Hepatocyte (in vitro differentiated cells): Measurements from ENCODE around the gene FAM13C. TPM values are rescaled to one million over a fixed set of nuclear protein-coding genes. Genes with fewer than 3 reads are reported as not detected.

ENCODE experiments used
- DNase-seq: peaks from one replicate; pipeline ENCODE4 v3.0.0-alpha.2; 2016; ENCODE audit warnings: low spot score
- H2AFZ ChIP-seq: fragments of 200-600 bp; sonication (generic); 2 replicates; pipeline ENCODE4 v1.6.0; 2016; ENCODE audit warnings: antibody characterized with exemption, mild to moderate bottlenecking
- H3K27ac ChIP-seq: fragments of 200-600 bp; sonication (generic); 2 replicates; pipeline ENCODE4 v1.5.1; 2016; ENCODE audit warnings: mild to moderate bottlenecking
- H3K27me3 ChIP-seq: fragments of 200-600 bp; sonication (generic); 2 replicates; pipeline ENCODE4 v1.6.1; 2016
- H3K36me3 ChIP-seq: fragments of 200-600 bp; sonication (generic); replicated peaks from 2 replicates; pipeline ENCODE4 v1.5.1; 2016; ENCODE audit warnings: low read depth; ENCODE audit not compliant: insufficient read depth
- H3K4me1 ChIP-seq: fragments of 200-600 bp; sonication (generic); 2 replicates; pipeline ENCODE4 v1.5.1; 2016; ENCODE audit warnings: mild to moderate bottlenecking, moderate library complexity; ENCODE audit not compliant: insufficient read depth
- H3K4me2 ChIP-seq: fragments of 200-600 bp; sonication (generic); 2 replicates; pipeline ENCODE4 v1.6.0; 2016
- H3K4me3 ChIP-seq: fragments of 200-600 bp; sonication (generic); 2 replicates; pipeline ENCODE4 v1.5.1; 2016; ENCODE audit warnings: mild to moderate bottlenecking
- H3K79me2 ChIP-seq: fragments of 200-600 bp; sonication (generic); 2 replicates; pipeline ENCODE4 v1.6.0; 2017; ENCODE audit warnings: mild to moderate bottlenecking
- H3K9me2 ChIP-seq: fragments of 200-600 bp; sonication (generic); replicated peaks from 2 replicates; pipeline ENCODE4 v1.6.0; 2017; ENCODE audit warnings: mild to moderate bottlenecking; ENCODE audit not compliant: insufficient read depth
- H3K9me3 ChIP-seq: fragments of 200-600 bp; sonication (generic); 2 replicates; pipeline ENCODE4 v1.5.1; 2016; ENCODE audit warnings: low read depth, mild to moderate bottlenecking
- H4K20me1 ChIP-seq: fragments of 200-600 bp; sonication (generic); 2 replicates; pipeline ENCODE4 v1.6.0; 2016; ENCODE audit warnings: mild to moderate bottlenecking; ENCODE audit not compliant: insufficient read depth, poor library complexity, severe bottlenecking
- EZH2 ChIP-seq: fragments of 200-600 bp; sonication (generic); IDR thresholded peaks from 2 replicates; pipeline ENCODE4 v1.6.1; 2016; ENCODE audit warnings: antibody characterized with exemption, mild to moderate bottlenecking, borderline replicate concordance
- EZH2phosphoT487 ChIP-seq: fragments of 200-600 bp; sonication (generic); IDR thresholded peaks from one replicate; pipeline ENCODE4 v1.6.1; 2018; ENCODE audit warnings: antibody characterized with exemption, mild to moderate bottlenecking, low read depth, moderate library complexity; ENCODE audit not compliant: unreplicated experiment, severe bottlenecking
- WGBS: methylation state at CpG from one replicate; pipeline ENCODE4 v1.1.6; 2016; ENCODE audit warnings: low lambda C conversion rate; ENCODE audit errors: missing lambda C conversion rate; 5-methylcytosine and 5-hydroxymethylcytosine counted together
- polyA plus RNA-seq: library from polyadenylated mRNA; unstranded; fragments of >200 nt; fragmentation: Nextera tagmentation; extraction: Ambion mirVana; gene quantifications from 2 replicates; pipeline ENCODE4 v1.2.1, GENCODE V29; 2016
- total RNA-seq: library from RNA; depleted of rRNA; stranded (reverse); fragments of >200 nt; gene quantifications from 2 replicates; pipeline ENCODE4 v1.2.3, GENCODE V29; 2014
- TF ChIP-seq, protein P1 (sequence below): fragments of 200-600 bp; sonication (generic); IDR thresholded peaks from 2 replicates; pipeline ENCODE4 v1.5.1; 2016; ENCODE audit warnings: antibody characterized with exemption, mild to moderate bottlenecking; ENCODE audit not compliant: poor library complexity

Gene FAM13C
- total and polyA plus RNA-seq, 2 experiments from 2014 or later, result 2.2 to 3.1 TPM

GRCh38 chr10:59315465-59315864, 46.9 kb downstream of the FAM13C start:
- no peak for DNase-seq
- Histone ChIP-seq H3K79me2 (no peaks in the 10 kb centered on the region), H2AFZ (no peak overlapping the region), H3K9me3 (no peaks in the 10 kb centered on the region), H3K9me2 (no peaks in the 10 kb centered on the region), H3K4me2 (no peak overlapping the region), H3K4me1 (no peaks in the 10 kb centered on the region), H4K20me1 (no peaks in the 10 kb centered on the region), H3K36me3 (no peaks in the 10 kb centered on the region), H3K4me3 (no peak overlapping the region), H3K27me3 (no peaks in the 10 kb centered on the region), H3K27ac (no peak overlapping the region)
- TF ChIP-seq, protein P1, sequence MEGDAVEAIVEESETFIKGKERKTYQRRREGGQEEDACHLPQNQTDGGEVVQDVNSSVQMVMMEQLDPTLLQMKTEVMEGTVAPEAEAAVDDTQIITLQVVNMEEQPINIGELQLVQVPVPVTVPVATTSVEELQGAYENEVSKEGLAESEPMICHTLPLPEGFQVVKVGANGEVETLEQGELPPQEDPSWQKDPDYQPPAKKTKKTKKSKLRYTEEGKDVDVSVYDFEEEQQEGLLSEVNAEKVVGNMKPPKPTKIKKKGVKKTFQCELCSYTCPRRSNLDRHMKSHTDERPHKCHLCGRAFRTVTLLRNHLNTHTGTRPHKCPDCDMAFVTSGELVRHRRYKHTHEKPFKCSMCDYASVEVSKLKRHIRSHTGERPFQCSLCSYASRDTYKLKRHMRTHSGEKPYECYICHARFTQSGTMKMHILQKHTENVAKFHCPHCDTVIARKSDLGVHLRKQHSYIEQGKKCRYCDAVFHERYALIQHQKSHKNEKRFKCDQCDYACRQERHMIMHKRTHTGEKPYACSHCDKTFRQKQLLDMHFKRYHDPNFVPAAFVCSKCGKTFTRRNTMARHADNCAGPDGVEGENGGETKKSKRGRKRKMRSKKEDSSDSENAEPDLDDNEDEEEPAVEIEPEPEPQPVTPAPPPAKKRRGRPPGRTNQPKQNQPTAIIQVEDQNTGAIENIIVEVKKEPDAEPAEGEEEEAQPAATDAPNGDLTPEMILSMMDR, result no peak
- no peak for TF ChIP-seq EZH2phosphoT487
- TF ChIP-seq EZH2, result no peak

- Histone ChIP-seq H3K27ac (no peak overlapping the region), H4K20me1 (no peaks in the 10 kb centered on the region), H3K4me1 (no peaks in the 10 kb centered on the region), H3K4me3 (no peak overlapping the region), H3K9me3 (no peaks in the 10 kb centered on the region), H2AFZ (no peak overlapping the region), H3K27me3 (no peaks in the 10 kb centered on the region), H3K4me2 (no peak overlapping the region), H3K36me3 (no peaks in the 10 kb centered on the region), H3K9me2 (no peaks in the 10 kb centered on the region), H3K79me2 (no peaks in the 10 kb centered on the region)
- TF ChIP-seq EZH2phosphoT487, result no peak
- TF ChIP-seq, protein P1, result no peak
- no peak for TF ChIP-seq EZH2
- DNase-seq, result no peak
- WGBS, result 97% methylated on average over 2 of the region's 2 CpGs
Observed at GRCh38 chr10:59314268-59314667, 48.1 kb downstream of the FAM13C start.

DNA sequence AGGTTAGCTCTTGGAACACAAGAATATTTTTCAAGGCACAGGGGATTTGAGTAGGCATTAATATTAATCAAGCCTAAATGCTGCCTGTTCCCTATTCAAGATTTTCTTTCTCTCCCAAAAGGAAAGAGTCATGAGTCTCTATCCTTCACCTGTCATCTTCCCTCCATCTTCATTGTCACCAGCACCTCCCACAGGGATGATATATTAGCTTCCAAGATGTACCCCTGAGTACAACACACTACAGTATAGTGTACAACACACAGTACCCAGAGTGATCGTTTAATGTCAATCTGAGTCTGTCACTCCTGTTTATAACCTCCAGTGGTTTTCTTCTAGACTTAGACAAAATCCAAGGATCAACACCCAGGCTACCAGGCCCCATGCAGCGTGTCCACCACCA, 50.1 kb downstream of the FAM13C start:
- no peaks in the 10 kb centered on the region for H3K9me2 ChIP-seq
- H2AFZ ChIP-seq, result no peak overlapping the region
- no peaks in the 10 kb centered on the region for H3K4me1 ChIP-seq
- H3K4me2 ChIP-seq, result no peak overlapping the region
- no peaks in the 10 kb centered on the region for H3K9me3 ChIP-seq
- H3K27ac ChIP-seq, result no peak overlapping the region
- no peaks in the 10 kb centered on the region for H3K27me3 ChIP-seq
- whole genome bisulfite sequencing, result 91% methylated on average over 2 of the region's 2 CpGs
- H4K20me1 ChIP-seq, result no peaks in the 10 kb centered on the region
- H3K36me3 ChIP-seq, result no peaks in the 10 kb centered on the region
- no peak overlapping the region for H3K4me3 ChIP-seq
- TF ChIP-seq, protein P1, result no peak
- TF ChIP-seq EZH2, result no peak
- no peak for TF ChIP-seq EZH2phosphoT487
- no peaks in the 10 kb centered on the region for H3K79me2 ChIP-seq
- no peak for DNase-seq

GRCh38 chr10:59311025-59311424, 51.3 kb downstream of the FAM13C start:
- no peak overlapping the region for H3K27ac ChIP-seq
- H3K4me3 ChIP-seq, result no peak overlapping the region
- H4K20me1 ChIP-seq, result no peaks in the 10 kb centered on the region
- H3K79me2 ChIP-seq, result no peaks in the 10 kb centered on the region
- no peak overlapping the region for H2AFZ ChIP-seq
- H3K27me3 ChIP-seq, result no peaks in the 10 kb centered on the region
- H3K9me2 ChIP-seq, result no peaks in the 10 kb centered on the region
- DNase-seq, result no peak
- no peaks in the 10 kb centered on the region for H3K4me1 ChIP-seq
- TF ChIP-seq EZH2, result no peak
- TF ChIP-seq, protein P1, result no peak
- TF ChIP-seq EZH2phosphoT487, result no peak
- no peak overlapping the region for H3K4me2 ChIP-seq
- H3K36me3 ChIP-seq, result no peaks in the 10 kb centered on the region
- H3K9me3 ChIP-seq, result no peaks in the 10 kb centered on the region
